ENCODE data around the gene AVEN.

The AVEN gene

GRCh38 chr15:33926260-33926659 lies 112.7 kb downstream of the AVEN start:
- TF ChIP-seq EZH2 (IDR thresholded peaks at IDR 0.05; ENCODE audit: borderline replicate concordance, low read length) (no peak), CTCF (IDR thresholded peaks at IDR 0.05; ENCODE audit: low read length) (no peak)
- Histone ChIP-seq H3K9me2 (ENCODE audit: low read depth, low read length) (no peaks in the 10 kb centered on the region), H3F3A (ENCODE audit: insufficient read depth, low read length) (no peaks in the 10 kb centered on the region), H3K4me3 (ENCODE audit: low read depth, low read length, poor library complexity, severe bottlenecking) (no peak overlapping the region), H3K27me3 (ENCODE audit: insufficient read depth, low read length) (no peaks in the 10 kb centered on the region), H3K9ac (ENCODE audit: low read length) (no peak overlapping the region), H3K27ac (ENCODE audit: low read depth, low read length, poor library complexity, severe bottlenecking) (no peak overlapping the region), H4K20me1 (ENCODE audit: insufficient read depth, low read length) (no peaks in the 10 kb centered on the region), H3K79me2 (ENCODE audit: insufficient read depth, low read length) (no peaks in the 10 kb centered on the region), H3K36me3 (ENCODE audit: insufficient read depth, low read length) (no peaks in the 10 kb centered on the region), H2AFZ (ENCODE audit: low read length) (no peak overlapping the region), H3K9me3 (ENCODE audit: low read length) (no peaks in the 10 kb centered on the region), H3K4me1 (ENCODE audit: insufficient read depth, low read length, severe bottlenecking) (no peaks in the 10 kb centered on the region), H3K4me2 (ENCODE audit: low read length) (no peak overlapping the region)

- TF ChIP-seq EZH2 (IDR thresholded peaks at IDR 0.05; ENCODE audit: borderline replicate concordance, low read length) = no peak
- no peak for TF ChIP-seq CTCF (IDR thresholded peaks at IDR 0.05; ENCODE audit: low read length)
- H3K9me3 ChIP-seq (ENCODE audit: low read length) = no peaks in the 10 kb centered on the region
- no peak overlapping the region for H3K9ac ChIP-seq (ENCODE audit: low read length)
- H3K27ac ChIP-seq (ENCODE audit: low read depth, low read length, poor library complexity, severe bottlenecking) = no peak overlapping the region
- no peaks in the 10 kb centered on the region for H3K4me1 ChIP-seq (ENCODE audit: insufficient read depth, low read length, severe bottlenecking)
- H4K20me1 ChIP-seq (ENCODE audit: insufficient read depth, low read length) = no peaks in the 10 kb centered on the region
- no peak overlapping the region for H3K4me3 ChIP-seq (ENCODE audit: low read depth, low read length, poor library complexity, severe bottlenecking)
- no peaks in the 10 kb centered on the region for H3K79me2 ChIP-seq (ENCODE audit: insufficient read depth, low read length)
- no peaks in the 10 kb centered on the region for H3K27me3 ChIP-seq (ENCODE audit: insufficient read depth, low read length)
- H3F3A ChIP-seq (ENCODE audit: insufficient read depth, low read length) = no peaks in the 10 kb centered on the region
- H3K9me2 ChIP-seq (ENCODE audit: low read depth, low read length) = no peaks in the 10 kb centered on the region
- no peaks in the 10 kb centered on the region for H3K36me3 ChIP-seq (ENCODE audit: insufficient read depth, low read length)
- no peak overlapping the region for H2AFZ ChIP-seq (ENCODE audit: low read length)
- no peak overlapping the region for H3K4me2 ChIP-seq (ENCODE audit: low read length)
Measured at GRCh38 chr15:33923446-33923845, 115.6 kb downstream of the AVEN start.

- Histone ChIP-seq H3K36me3 (ENCODE audit: insufficient read depth, low read length) (no peaks in the 10 kb centered on the region), H3K4me3 (ENCODE audit: low read depth, low read length, poor library complexity, severe bottlenecking) (no peak overlapping the region), H3K79me2 (ENCODE audit: insufficient read depth, low read length) (no peaks in the 10 kb centered on the region), H3K4me2 (ENCODE audit: low read length) (no peak overlapping the region), H3K27ac (ENCODE audit: low read depth, low read length, poor library complexity, severe bottlenecking) (no peak overlapping the region), H3K27me3 (ENCODE audit: insufficient read depth, low read length) (no peaks in the 10 kb centered on the region), H2AFZ (ENCODE audit: low read length) (no peak overlapping the region), H3K9ac (ENCODE audit: low read length) (no peak overlapping the region), H3K9me3 (ENCODE audit: low read length) (no peaks in the 10 kb centered on the region), H3K9me2 (ENCODE audit: low read depth, low read length) (no peaks in the 10 kb centered on the region), H3K4me1 (ENCODE audit: insufficient read depth, low read length, severe bottlenecking) (peaks cover 5% of the 10 kb centered on the region), H4K20me1 (ENCODE audit: insufficient read depth, low read length) (no peaks in the 10 kb centered on the region), H3F3A (ENCODE audit: insufficient read depth, low read length) (no peaks in the 10 kb centered on the region)
- no peak for TF ChIP-seq CTCF (IDR thresholded peaks at IDR 0.05; ENCODE audit: low read length)
- no peak for TF ChIP-seq EZH2 (IDR thresholded peaks at IDR 0.05; ENCODE audit: borderline replicate concordance, low read length)
Measured at GRCh38 chr15:33915571-33916407, 123.2 kb downstream of the AVEN start.

All from OCI-LY1 (cell line).